Islet of Langerhans (tissue), 1 donor: ENCODE measurements around the gene AQP2.

Experiments used
- FAIRE-seq: peaks from one replicate; lab custom pipeline; 2011; peaks lifted over from hg19 to GRCh38; lab: Jason Lieb, UNC

Gene AQP2

GRCh38 chr12:49956663-49957569 is 6.4 kb downstream of the AQP2 start:
- FAIRE-seq, result no peak

DNA sequence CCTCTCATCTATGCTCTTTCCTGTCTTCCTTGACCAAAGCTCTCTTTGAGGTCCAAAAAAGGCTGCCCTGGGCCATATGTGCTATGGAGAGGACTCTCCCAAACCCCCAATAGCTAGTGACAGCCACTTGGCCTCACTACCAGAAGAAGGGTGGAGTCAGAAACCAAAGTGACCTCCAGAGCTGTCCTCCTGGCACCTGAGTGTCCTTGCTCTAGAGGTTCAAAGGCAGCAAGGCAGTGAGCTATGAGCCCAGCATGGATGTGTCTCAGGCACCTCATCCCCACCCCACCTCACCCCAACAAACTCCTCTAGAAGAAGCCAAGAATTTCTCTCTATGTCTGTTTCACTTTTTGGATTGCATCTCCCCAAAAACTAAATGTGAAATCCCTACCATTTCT is 7.0 kb downstream of the AQP2 start:
- no peak for FAIRE-seq

GRCh38 chr12:49959685-49960473 is 9.3 kb downstream of the AQP2 start:
- no peak for FAIRE-seq

DNA sequence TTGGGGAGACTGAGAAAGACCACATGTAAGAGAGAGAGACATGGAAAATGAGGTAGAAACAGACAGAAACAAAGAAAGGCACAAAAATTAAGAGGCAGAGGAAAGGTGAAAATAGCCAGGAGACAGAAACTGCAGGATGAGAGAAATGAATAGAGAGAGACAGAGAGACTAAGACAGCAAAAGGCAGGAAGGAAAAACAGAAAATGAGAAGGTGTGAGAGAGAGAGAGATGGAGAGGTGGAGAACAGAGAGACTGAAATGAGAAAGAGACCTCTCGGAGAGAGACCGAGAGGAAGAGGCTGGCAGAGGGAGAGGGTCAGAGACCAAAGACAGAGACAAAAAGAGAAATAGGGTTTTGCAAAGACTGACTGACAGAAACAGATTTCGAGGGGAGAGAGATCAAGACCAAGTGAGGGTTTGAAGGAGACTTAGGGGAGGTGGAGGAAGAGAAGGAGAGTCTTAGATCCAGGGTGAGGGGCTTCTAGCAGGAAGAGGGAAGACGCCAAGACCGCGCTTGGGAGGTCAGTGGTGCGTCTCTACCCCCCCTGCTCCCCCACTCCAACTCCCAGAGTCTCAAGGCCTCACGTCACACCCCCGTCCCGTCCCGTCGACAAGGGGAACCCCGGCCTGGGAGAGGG is 10.1 kb downstream of the AQP2 start:
- no peak for FAIRE-seq

GRCh38 chr12:49961111-49961922 is 10.8 kb downstream of the AQP2 start, which contains the start of gene AQP5:
TSS of gene AQP5 (plus strand) at chr12:49961872. CDS start at chr12:49962018, 146 bp downstream.
- no peak for FAIRE-seq

GRCh38 chr12:49961993-49962764 is 11.6 kb downstream of the AQP2 start:
- FAIRE-seq, result no peak

- no peak for FAIRE-seq
Measured at GRCh38 chr12:49962861-49963765, 12.6 kb downstream of the AQP2 start.

DNA sequence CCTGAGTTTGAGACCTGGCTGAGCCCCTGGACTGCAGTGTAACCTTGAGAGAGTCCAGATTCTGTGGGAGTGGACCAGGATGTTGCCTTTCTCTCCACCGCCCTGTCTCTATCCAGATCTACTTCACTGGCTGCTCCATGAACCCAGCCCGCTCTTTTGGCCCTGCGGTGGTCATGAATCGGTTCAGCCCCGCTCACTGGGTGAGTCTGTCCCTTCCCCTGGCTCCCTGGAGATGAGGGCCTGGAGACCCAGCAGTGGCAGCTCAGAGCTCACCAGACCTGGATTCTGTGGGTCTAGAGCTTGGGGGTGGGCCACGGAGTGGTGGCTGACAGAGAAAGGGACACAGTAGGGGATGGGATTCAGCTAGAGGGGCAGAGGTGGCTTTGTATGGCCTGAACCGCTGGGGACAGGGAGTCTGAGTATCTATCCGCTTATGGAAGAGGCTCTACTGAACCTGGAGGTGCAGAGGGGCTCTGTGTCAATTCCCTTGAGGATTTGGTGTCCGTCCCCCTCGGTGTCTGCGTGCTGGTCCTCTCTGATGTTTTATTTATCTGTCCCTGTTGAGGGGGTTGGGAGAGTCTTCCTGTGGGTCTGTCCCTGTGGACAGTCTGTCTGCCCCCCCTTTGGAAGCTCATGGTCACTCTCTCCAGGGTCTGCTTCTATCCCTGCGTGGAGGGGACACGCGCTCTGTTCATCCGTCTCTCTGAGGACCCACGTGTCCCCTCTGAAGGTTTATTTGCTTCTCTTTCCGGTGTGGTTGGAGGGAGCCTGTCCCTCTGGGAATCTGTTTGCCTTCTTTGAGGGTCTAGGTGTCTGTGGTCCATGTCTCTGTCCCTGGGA is 13.7 kb downstream of the AQP2 start:
- FAIRE-seq, result no peak

DNA sequence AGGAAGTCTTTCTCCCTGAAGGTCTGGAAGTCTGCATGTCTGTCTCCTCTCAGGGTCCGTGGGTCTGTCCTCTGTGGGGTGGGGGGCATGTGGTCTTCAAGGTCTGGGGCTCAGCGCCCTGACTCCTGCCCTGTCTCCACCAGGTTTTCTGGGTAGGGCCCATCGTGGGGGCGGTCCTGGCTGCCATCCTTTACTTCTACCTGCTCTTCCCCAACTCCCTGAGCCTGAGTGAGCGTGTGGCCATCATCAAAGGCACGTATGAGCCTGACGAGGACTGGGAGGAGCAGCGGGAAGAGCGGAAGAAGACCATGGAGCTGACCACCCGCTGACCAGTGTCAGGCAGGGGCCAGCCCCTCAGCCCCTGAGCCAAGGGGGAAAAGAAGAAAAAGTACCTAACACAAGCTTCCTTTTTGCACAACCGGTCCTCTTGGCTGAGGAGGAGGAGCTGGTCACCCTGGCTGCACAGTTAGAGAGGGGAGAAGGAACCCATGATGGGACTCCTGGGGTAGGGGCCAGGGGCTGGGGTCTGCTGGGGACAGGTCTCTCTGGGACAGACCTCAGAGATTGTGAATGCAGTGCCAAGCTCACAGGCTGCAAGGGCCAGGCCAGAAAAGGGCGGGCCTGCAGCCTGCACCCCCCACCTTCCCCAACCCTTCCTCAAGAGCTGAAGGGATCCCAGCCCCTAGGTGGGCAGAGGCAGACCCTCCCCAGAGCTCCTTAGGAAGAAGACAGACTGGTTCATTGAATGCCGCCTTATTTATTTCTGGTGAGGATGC is 14.5 kb downstream of the AQP2 start:
- FAIRE-seq, result no peak

GRCh38 chr12:49965836-49966235 is 15.3 kb downstream of the AQP2 start:
- FAIRE-seq, result no peak

- FAIRE-seq, result no peak
Measured at GRCh38 chr12:49966511-49967041, 16.0 kb downstream of the AQP2 start.

GRCh38 chr12:49967042-49967776 is 16.7 kb downstream of the AQP2 start:
- FAIRE-seq, result no peak

GRCh38 chr12:49967777-49968250 is 17.3 kb downstream of the AQP2 start:
- FAIRE-seq, result no peak

- no peak for FAIRE-seq
Measured at GRCh38 chr12:49968471-49968870, 17.9 kb downstream of the AQP2 start.

DNA sequence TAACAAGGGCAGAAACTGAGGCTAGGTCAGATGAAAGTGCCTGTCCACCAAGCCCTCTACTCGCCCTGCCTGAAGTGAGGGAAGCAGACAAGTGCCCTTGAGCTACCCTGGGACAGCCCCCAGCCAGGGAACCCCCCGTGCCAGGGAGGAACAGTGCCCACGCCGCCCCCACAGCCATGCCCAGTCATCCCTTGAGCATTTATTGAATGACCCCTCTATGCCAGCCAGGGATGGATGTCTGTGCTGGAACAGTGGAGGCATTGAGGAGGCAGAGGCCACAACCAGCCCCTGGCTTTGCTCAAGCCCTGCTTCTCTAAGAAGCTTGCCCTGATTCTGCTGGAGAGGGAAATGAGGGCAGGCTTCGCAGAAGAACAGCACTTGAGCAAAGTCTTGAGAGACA is 18.5 kb downstream of the AQP2 start:
- FAIRE-seq, result no peak

GRCh38 chr12:49969651-49970429 is 19.3 kb downstream of the AQP2 start:
- FAIRE-seq, result no peak
